T-helper 1 cell treated with Interleukin-12 subunit alpha and Interleukin-12 subunit beta and Interleukin-4 antibody, amounts not matched to agents 30 μg/mL and 1 μg/mL, for 36 hours (primary cell): ENCODE results near the gene PLSCR1.
"Not testable (repeated sequence)": the region's sequence is repeated elsewhere in the genome, so short reads cannot be mapped to it uniquely, and the experiment has no call there.

Experiments used
- H3K27ac Mint-ChIP-seq: one replicate; pipeline ENCODE4 v1.8.0; 2021; ENCODE audit warnings: mild to moderate bottlenecking, mixed read lengths
- H3K27me3 Mint-ChIP-seq: one replicate; pipeline ENCODE4 v1.8.0; 2021; ENCODE audit warnings: low read depth, mixed read lengths
- H3K36me3 Mint-ChIP-seq: one replicate; pipeline ENCODE4 v1.8.0; 2021; ENCODE audit warnings: low read depth, mixed read lengths
- H3K4me1 Mint-ChIP-seq: one replicate; pipeline ENCODE4 v1.8.0; 2021; ENCODE audit warnings: low read depth, mixed read lengths
- H3K4me3 Mint-ChIP-seq: one replicate; pipeline ENCODE4 v1.8.0; 2021; ENCODE audit warnings: mild to moderate bottlenecking, moderate library complexity, mixed read lengths
- H3K9me3 Mint-ChIP-seq: one replicate; pipeline ENCODE4 v1.8.0; 2021; ENCODE audit warnings: mixed read lengths

The PLSCR1 gene

DNA sequence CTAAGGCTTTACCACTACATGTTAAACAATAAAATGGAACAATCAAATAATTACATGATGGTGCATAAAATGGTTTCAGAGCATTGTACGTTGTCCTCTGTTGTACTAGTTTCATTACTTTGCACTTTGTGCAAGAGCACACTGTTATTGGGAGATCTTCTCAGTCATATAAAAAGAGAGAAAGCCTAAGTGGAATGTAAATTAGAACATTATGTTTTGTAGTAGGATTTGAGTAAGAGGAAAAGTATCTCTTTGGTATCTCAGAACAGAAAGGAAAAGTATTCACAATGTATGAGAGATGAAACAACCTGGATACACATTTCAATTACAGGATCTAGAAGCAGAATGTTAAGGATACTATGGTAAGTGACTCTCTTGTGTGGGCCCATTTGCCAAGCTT, 48.2 kb downstream of the PLSCR1 start:
- H3K9me3 Mint-ChIP-seq, result peaks cover 6% of the 10 kb centered on the region
- H3K4me1 Mint-ChIP-seq, result peaks cover 20% of the 10 kb centered on the region
- H3K36me3 Mint-ChIP-seq, result peaks cover 5% of the 10 kb centered on the region
- H3K27me3 Mint-ChIP-seq, result peaks cover 30% of the 10 kb centered on the region
- H3K27ac Mint-ChIP-seq, result no peak overlapping the region
- H3K4me3 Mint-ChIP-seq, result no peak overlapping the region

DNA sequence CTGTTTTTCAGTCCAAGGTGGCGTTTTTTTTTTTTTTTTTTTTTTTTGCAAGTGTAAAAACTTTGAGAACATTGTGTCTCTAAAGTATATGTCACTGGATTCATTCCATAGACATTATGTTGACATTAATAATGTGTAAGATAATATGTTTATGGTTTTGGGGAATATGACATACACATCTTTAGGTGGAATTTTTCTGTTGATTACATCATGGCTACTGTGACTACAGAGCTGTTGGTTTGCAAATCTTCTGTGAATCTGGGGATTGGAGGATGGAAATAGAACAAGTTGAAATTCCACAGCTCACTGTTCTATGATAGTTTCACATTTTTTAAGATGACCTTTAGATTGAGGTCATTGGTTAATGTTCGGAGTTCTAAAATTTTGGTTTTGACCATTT, 50.6 kb downstream of the PLSCR1 start:
- Mint-ChIP-seq H3K4me1 (peaks cover 19% of the 10 kb centered on the region), H3K27ac (no peak overlapping the region), H3K9me3 (peaks cover 19% of the 10 kb centered on the region), H3K27me3 (peaks cover 38% of the 10 kb centered on the region), H3K4me3 (no peak overlapping the region), H3K36me3 (peaks cover 5% of the 10 kb centered on the region)

DNA sequence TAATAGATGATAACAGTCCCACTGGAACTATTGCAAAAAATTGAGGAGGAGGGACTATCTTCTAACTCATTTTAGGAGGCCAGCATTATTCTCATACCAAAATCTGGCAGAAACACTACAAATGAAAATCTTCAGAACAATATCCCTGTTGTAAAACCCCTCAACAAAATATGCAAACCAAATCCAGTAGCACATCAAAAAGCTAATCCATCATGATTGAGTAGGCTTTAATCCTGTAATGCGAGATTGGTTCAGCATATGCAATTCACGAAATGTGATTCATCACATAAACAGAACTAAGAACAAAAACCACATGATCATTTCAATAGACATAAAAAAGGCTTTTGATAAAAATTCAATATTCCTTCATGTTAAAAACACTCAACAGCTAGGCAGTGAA, 51.2 kb downstream of the PLSCR1 start:
- Mint-ChIP-seq H3K27me3 (peaks cover 40% of the 10 kb centered on the region), H3K9me3 (peaks cover 21% of the 10 kb centered on the region), H3K27ac (no peak overlapping the region), H3K4me1 (peaks cover 15% of the 10 kb centered on the region), H3K4me3 (no peak overlapping the region), H3K36me3 (peaks cover 5% of the 10 kb centered on the region)

DNA sequence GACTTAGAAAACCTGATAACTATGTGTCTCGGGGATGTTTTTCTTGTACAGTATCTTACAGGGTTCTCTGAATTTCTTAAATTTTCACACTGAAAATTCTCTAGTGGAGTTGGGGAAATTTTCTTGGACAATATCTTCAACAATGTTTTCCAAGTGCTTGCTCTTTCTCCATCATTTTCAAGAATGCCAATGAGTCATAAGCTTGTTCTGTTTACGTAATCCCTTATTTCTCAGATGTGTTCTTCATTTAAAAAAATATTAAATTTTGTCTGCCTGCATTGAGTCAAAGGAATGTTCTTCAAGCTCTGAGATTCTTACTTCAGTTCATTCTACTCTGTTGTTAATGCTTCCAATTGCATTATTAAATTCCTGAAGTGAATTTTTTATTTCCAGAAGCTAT, 53.1 kb downstream of the PLSCR1 start:
- H3K4me1 Mint-ChIP-seq, result peaks cover 2% of the 10 kb centered on the region
- no peak overlapping the region for H3K4me3 Mint-ChIP-seq
- peaks cover 3% of the 10 kb centered on the region for H3K36me3 Mint-ChIP-seq
- peaks cover 27% of the 10 kb centered on the region for H3K9me3 Mint-ChIP-seq
- no peak overlapping the region for H3K27ac Mint-ChIP-seq
- peaks cover 57% of the 10 kb centered on the region for H3K27me3 Mint-ChIP-seq

DNA sequence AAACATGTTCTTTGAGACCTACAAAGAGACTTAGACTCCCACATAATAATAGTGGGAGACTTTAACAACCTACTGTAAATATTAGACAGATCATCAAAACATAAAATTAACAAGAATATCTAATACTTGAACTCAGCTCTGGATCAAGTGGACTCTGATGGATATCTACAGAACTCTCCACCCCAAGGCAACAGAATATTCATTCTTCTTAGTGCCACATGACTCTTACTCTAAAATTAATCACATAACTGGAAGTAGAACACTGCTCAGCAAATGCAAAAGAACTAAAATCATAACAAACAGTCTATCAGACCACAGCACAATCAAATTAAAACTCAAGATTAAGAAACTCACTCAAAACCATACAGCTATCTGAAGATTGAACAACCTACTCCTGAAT, 59.1 kb downstream of the PLSCR1 start:
- H3K27ac Mint-ChIP-seq, result no peak overlapping the region
- peaks cover 3% of the 10 kb centered on the region for H3K36me3 Mint-ChIP-seq
- H3K9me3 Mint-ChIP-seq, result peaks cover 35% of the 10 kb centered on the region
- no peak overlapping the region for H3K4me3 Mint-ChIP-seq
- H3K4me1 Mint-ChIP-seq, result no peaks in the 10 kb centered on the region
- peaks cover 41% of the 10 kb centered on the region for H3K27me3 Mint-ChIP-seq

DNA sequence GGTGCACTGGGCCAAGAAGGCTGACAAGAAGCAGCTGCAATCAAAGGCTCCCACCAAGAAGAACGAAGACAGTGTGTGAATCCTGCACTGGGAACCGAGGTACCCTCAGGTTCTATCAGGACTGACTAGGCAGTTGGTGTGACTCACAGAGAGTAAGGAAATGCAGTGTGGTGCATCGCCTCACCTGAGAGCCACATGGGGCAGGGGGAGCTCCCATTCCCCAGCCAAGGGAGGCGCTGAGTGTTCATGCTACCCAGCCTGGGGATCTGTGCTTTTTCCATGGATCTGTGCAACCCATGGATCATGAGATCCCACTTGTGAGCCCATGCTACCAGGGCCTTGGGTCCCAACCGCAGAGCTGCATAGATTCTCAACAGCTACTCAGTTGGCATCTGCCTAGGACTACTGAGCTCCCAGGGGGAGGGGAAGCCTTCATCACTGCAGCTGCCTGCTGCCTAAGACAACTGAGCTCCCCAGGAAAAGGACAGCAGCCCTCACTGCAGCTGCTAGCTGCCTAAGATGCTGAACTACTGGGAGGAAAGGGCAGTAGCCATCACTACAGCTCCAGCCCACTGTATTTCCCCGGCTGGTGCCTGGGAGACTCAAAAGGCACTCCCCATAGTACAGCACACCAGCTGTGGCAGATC, 68.2 kb downstream of the PLSCR1 start:
- H3K4me1 Mint-ChIP-seq, result no peaks in the 10 kb centered on the region
- H3K4me3 Mint-ChIP-seq, result no peak overlapping the region
- peaks cover 5% of the 10 kb centered on the region for H3K9me3 Mint-ChIP-seq
- peaks cover 24% of the 10 kb centered on the region for H3K27me3 Mint-ChIP-seq
- no peaks in the 10 kb centered on the region for H3K36me3 Mint-ChIP-seq
- no peak overlapping the region for H3K27ac Mint-ChIP-seq

DNA sequence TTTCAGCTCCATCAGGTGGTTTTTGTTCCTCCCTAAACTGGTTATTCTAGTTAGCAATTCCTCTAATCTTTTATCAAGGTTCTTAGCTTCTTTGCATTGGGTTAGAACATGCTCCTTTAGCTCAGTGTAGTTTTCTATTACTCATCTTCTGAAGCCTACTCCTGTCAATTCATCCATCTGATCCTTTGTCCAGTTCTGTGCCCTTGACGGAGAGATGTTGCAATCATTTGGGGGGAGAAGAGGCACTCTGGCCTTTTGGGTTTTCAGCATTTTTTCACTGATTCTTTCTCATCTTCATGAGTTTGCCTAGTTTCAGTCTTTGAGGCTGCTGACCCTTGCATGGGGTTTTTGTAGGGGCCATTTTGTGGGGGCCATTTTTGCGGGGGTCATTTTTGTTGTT, 69.4 kb downstream of the PLSCR1 start:
- H3K9me3 Mint-ChIP-seq, H3K4me3 Mint-ChIP-seq, H3K36me3 Mint-ChIP-seq, H3K27ac Mint-ChIP-seq, H3K4me1 Mint-ChIP-seq: not testable (repeated sequence)
- peaks cover 19% of the 10 kb centered on the region for H3K27me3 Mint-ChIP-seq

DNA sequence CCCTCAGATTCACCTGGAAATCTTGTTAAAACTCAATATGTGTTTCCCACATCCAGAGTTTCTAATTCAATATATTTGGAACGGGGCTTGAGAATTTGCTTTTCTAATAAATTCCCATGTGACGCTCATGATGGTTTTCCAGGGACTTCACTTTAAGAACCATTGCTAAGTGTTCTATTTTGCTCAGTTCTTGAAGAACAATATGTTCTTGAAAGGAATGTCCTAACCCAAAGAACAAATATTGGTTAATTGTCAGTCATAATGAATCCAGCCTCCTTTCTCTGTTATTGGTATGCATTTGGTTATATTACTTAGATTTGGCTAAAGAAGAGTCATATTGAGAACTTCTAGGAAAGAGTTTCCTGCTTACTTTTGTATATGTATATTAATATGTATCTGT, 70.7 kb downstream of the PLSCR1 start:
- Mint-ChIP-seq H3K9me3 (no peaks in the 10 kb centered on the region), H3K27ac (no peak overlapping the region)

DNA sequence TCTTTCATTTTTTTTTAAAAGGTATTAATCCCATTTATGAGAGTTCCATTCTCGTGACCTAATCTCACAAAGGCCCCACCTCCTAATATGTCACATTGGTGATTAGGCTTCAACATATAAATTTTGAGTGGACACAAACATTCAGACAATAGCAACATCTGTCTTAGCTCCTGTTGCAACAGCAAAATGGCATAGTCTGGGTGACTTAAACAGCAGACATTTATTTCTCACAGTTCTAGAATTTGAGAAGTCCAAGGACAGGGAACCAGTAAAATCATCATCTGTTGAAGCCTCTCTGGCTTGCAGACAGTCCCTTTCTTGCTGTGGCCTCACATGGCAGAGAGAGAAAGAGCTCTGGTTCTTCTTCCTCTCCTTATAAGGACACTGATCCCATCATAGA, 71.8 kb downstream of the PLSCR1 start:
- Mint-ChIP-seq H3K27ac (no peak overlapping the region), H3K27me3 (peaks cover 7% of the 10 kb centered on the region), H3K36me3 (no peaks in the 10 kb centered on the region), H3K4me3 (no peak overlapping the region), H3K4me1 (peaks cover 3% of the 10 kb centered on the region), H3K9me3 (no peaks in the 10 kb centered on the region)

More for the DNA sequence above, 70.7 kb downstream of the PLSCR1 start:
- H3K4me1 Mint-ChIP-seq, result peaks cover 3% of the 10 kb centered on the region
- peaks cover 15% of the 10 kb centered on the region for H3K27me3 Mint-ChIP-seq
- H3K36me3 Mint-ChIP-seq, result no peaks in the 10 kb centered on the region
- H3K4me3 Mint-ChIP-seq, result no peak overlapping the region

DNA sequence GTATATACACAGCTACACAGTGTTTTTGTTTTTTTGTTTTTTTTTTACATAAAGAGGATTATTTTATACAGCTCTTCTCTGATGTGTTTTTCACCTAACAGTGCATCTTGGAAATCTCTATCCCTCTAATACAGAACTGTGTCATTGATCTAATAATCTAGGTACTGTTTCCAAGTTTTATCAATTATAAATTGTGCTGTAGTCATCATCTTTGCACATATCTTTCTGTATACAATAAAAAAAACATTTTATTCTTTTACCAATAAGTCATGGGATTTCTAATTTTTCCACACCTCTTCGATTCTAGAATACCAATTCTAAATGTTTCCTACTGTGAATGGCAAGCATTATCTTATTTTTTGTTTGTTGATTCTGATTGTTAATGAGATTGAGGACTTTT, 73.4 kb downstream of the PLSCR1 start:
- H3K27me3 Mint-ChIP-seq, result peaks cover 7% of the 10 kb centered on the region
- H3K36me3 Mint-ChIP-seq, result no peaks in the 10 kb centered on the region
- H3K27ac Mint-ChIP-seq, result no peak overlapping the region
- peaks cover 3% of the 10 kb centered on the region for H3K4me1 Mint-ChIP-seq
- H3K4me3 Mint-ChIP-seq, result no peak overlapping the region
- no peaks in the 10 kb centered on the region for H3K9me3 Mint-ChIP-seq

DNA sequence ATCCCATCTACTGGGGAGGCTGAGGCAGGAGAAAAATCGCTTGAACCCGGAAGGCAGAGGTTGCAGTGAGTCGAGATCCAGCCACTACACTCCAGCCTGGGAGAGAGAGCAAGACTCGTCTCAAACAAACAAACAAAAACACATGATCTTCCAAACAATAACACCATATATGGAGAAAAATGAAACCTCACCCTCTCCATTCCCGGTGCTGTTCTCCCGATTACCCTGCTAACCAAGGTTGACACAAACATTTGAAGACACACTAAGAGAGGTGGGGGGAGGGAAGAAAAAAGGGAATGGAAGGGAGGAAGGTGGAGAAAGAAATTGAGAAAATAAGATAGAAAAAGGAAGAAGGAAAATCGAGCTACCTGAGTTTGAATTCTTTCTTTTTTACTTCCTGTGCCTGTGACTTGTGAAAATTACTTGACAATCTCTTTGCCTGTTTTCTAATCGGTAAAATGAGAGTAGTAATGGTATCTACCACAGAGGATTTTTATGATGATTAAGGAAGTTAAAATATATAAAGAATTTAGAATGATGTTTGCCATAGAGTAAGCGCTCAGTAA, 73.9 kb downstream of the PLSCR1 start:
- no peak overlapping the region for H3K27ac Mint-ChIP-seq
- no peaks in the 10 kb centered on the region for H3K36me3 Mint-ChIP-seq
- peak overlapping the region; percentile 71 for H3K4me3 Mint-ChIP-seq
- peaks cover 7% of the 10 kb centered on the region for H3K27me3 Mint-ChIP-seq
- peaks cover 6% of the 10 kb centered on the region for H3K4me1 Mint-ChIP-seq
- no peaks in the 10 kb centered on the region for H3K9me3 Mint-ChIP-seq

DNA sequence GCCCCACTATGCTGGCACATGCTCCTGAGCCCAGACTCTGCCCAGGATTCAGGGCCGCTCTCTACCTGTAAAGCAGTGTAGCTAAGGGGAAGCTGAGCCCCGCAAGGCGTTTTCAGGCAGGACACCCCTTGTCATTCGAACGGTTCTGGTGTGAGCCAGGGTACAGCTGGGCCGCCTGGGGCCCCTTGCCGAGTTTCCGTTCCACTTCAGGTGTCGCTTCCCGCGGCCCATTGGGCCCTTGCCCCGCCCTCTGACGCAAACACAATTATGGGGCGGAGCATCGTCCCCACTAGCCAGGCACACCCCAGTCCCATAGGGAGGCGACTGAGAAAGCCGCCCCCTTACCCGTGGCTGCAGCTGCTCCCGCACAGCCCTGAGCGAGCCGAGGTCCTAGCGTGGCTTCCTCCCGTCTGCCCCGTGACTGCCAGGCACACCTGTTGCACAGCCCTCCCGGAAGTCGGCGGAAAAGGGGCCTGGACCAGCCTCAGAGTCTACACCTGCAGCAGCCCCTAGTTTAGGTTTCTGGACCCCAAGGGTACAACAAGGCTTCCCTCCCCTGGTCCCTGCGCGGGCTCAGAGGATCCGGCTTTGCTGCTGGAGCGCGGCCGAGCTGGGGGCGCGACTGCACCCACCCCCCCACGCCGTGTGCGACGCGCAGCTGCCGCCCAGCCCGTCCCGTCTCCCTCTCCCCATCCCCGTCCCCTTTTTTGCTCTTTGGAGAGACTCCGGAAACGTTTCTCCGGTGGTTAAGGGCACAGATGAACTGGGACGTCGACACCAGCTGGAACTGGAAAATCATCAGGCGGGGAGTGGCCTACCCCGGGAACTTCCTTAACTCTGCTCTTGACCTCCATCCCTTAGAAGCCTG, 75.0 kb downstream of the PLSCR1 start, which contains the start of gene PLSCR2:
Gene PLSCR2 (minus strand): TSS at position 412 of the 868 bp plus-strand sequence. CDS start 9,657 bp downstream, outside the sequence.
- peak within 1 kb of the TSS; percentile 71 for H3K4me3 Mint-ChIP-seq
- peak within 1 kb of the TSS; percentile 74 for H3K27ac Mint-ChIP-seq
- H3K27me3 Mint-ChIP-seq, result peaks cover 7% of the 10 kb centered on the region
- peaks cover 8% of the 10 kb centered on the region for H3K4me1 Mint-ChIP-seq
- no peaks in the 10 kb centered on the region for H3K9me3 Mint-ChIP-seq
- no peaks in the 10 kb centered on the region for H3K36me3 Mint-ChIP-seq

DNA sequence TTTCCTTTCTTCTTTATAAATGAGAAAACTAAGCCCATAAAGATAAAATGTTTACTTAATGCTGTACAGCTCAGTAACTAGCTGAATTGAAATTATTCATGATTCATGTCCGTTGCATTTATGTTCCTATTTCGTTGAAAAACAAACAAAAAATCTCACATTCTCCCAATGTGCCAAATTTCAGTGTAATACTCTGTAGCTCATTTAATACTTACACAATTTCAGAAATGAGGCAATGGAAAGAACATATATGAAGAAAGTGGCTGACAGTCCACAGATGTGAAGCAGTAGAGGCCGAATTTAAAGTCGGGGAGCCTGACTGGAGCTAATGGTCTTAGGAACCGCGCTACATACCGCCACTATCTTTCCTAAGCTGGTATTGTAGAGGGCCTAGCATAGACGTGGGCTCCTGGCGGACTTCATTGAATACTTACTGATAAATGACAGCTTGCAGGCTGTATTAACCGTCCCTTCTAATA, 75.7 kb downstream of the PLSCR1 start:
- no peaks in the 10 kb centered on the region for H3K36me3 Mint-ChIP-seq
- peaks cover 2% of the 10 kb centered on the region for H3K27me3 Mint-ChIP-seq
- peak overlapping the region; percentile 71 for H3K4me3 Mint-ChIP-seq
- no peaks in the 10 kb centered on the region for H3K9me3 Mint-ChIP-seq
- H3K4me1 Mint-ChIP-seq, result peaks cover 11% of the 10 kb centered on the region
- no peak overlapping the region for H3K27ac Mint-ChIP-seq

DNA sequence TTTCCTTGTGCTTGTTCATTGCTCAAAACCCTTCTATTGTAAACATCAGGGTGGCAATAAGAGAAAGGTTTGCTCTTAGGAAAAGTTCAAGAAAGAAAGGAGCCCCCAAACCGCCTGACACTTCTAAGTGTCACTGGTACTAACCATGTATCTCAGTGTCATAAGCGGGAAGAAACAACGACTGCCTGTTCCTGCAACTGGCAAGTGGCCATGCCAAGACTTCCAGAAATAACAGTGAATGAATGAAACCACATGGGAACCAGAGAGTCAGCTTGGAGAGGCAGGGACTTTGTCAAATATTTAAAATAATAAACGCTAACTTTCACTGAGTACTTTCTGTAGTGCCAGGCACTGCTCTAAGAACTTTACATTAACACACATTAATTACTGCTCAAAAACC, 76.2 kb downstream of the PLSCR1 start:
- Mint-ChIP-seq H3K9me3 (no peaks in the 10 kb centered on the region), H3K4me3 (no peak overlapping the region), H3K4me1 (peaks cover 13% of the 10 kb centered on the region), H3K27ac (no peak overlapping the region), H3K27me3 (no peaks in the 10 kb centered on the region), H3K36me3 (no peaks in the 10 kb centered on the region)

DNA sequence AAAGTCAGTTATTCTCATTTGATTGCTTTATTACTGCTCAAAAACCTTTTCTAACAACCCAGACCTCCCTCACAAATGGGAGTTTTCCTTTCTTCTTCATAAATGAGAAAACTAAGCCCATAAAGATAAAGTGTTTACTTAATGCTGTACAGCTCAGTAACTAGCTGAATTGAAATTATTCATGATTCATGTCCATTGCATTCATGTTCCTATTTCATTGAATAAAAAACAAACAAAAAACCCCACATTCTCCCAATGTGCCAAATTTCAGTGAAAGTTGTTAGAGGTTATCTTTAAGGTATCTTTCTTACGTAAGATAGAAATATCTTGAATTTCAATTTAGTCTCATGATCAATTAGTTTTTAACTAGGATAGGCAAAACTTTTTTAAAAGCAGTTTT, 77.8 kb downstream of the PLSCR1 start:
- H3K4me3 Mint-ChIP-seq, result no peak overlapping the region
- peaks cover 13% of the 10 kb centered on the region for H3K4me1 Mint-ChIP-seq
- H3K36me3 Mint-ChIP-seq, result no peaks in the 10 kb centered on the region
- no peaks in the 10 kb centered on the region for H3K27me3 Mint-ChIP-seq
- H3K27ac Mint-ChIP-seq, result no peak overlapping the region
- no peaks in the 10 kb centered on the region for H3K9me3 Mint-ChIP-seq
